Upper lobe of left lung (tissue), 6 donors: ENCODE data around the gene FNDC11. TPM values are rescaled to one million over a fixed set of nuclear protein-coding genes. Genes with fewer than 3 reads are reported as not detected.

Experiments
- ATAC-seq, 2 donors: fragments of 200-7000 bp; cut with Tn5 transposase; one replicate each; pipeline ENCODE4 v1.9.1; 2022; ENCODE audit warnings: mild to moderate bottlenecking in 2 of 2, moderate library complexity in 2 of 2; ENCODE audit not compliant: low FRiP score in 2 of 2
- DNase-seq, 2 donors: peaks; one replicate each; pipeline ENCODE4 v3.0.0-alpha.2; 2019 to 2020
- H3K27ac ChIP-seq, 4 donors: fragments of 200-600 bp; sonication (generic); one replicate each; pipeline ENCODE4 v1.5.1; 2016 to 2019
- H3K27me3 ChIP-seq, 4 donors: fragments of 200-600 bp; sonication (generic); one replicate each; pipeline ENCODE4 v1.5.1; 2017 to 2019
- H3K36me3 ChIP-seq, 4 donors: fragments of 200-600 bp; sonication (generic); one replicate each; pipeline ENCODE4 v1.5.1; 2016 to 2019
- H3K4me1 ChIP-seq, 4 donors: fragments of 200-600 bp; sonication (generic); one replicate each; pipeline ENCODE4 v1.5.1; 2018 to 2019
- H3K4me3 ChIP-seq, 4 donors: fragments of 200-600 bp; sonication (generic); one replicate each; pipeline ENCODE4 v1.5.1; 2017 to 2019; ENCODE audit warnings: mild to moderate bottlenecking in 2 of 4, moderate library complexity in 1 of 4
- H3K9me3 ChIP-seq, 4 donors: fragments of 200-600 bp; sonication (generic); one replicate each; pipeline ENCODE4 v1.5.1; 2018 to 2019
- CTCF ChIP-seq, 6 experiments: fragments of 450-650 bp in 4 of 6; fragments of 200-600 bp in 2 of 6; sonication (generic) in 2 of 6; IDR thresholded peaks; one replicate each; pipeline ENCODE4 v1.5.1; 2016 to 2019; ENCODE audit warnings: antibody characterized with exemption in 6 of 6
- EP300 ChIP-seq, 4 donors: sonication (generic); formaldehyde crosslinking; IDR thresholded peaks; one replicate each; pipeline ENCODE4 v1.5.1; 2017; ENCODE audit warnings: antibody characterized with exemption in 4 of 4, control low read depth in 2 of 4
- POLR2A ChIP-seq, 4 donors: fragments of 450-650 bp; IDR thresholded peaks; one replicate each; pipeline ENCODE4 v1.5.1; 2016 to 2017; ENCODE audit warnings: antibody characterized with exemption in 4 of 4, mild to moderate bottlenecking in 2 of 4
- POLR2AphosphoS5 ChIP-seq, 2 donors: sonication (generic); formaldehyde crosslinking; IDR thresholded peaks; one replicate each; pipeline ENCODE4 v1.5.1; 2017; ENCODE audit warnings: antibody characterized with exemption in 2 of 2
- WGBS, 2 donors: methylation state at CpG; one replicate each; pipeline ENCODE4 v1.1.5; 2017 to 2018; 5-methylcytosine and 5-hydroxymethylcytosine counted together
- total RNA-seq, 6 donors: library from RNA; depleted of rRNA in 4 of 6; stranded (reverse); fragments of >200 nt in 4 of 6; gene quantifications; one replicate each; pipeline versions ENCODE4 v1.1.0 to v1.2.1, GENCODE V29; 2016 to 2021
- donor health status: DM: no; HTN: no; CAD: no; lungs with moderate emphysema.
- donor health status: DM: no; HTN: yes; CAD: no; lungs with severe emphysema.

FNDC11 gene
- total RNA-seq, 6 donors from 2014 or later = 0.29 to 6.5 (median 1.4) TPM

- no peak overlapping the region for H3K4me3 ChIP-seq
- peaks cover 17 to 95% (median 71%) of the 10 kb centered on the region in 4 donors for H3K36me3 ChIP-seq
- H3K27me3 ChIP-seq = no peaks in the 10 kb centered on the region
- no peak for DNase-seq
- H3K9me3 ChIP-seq = no peaks in the 10 kb centered on the region
- WGBS, 2 donors = 91 to 98% methylated on average over 5 to 10 of the region's 10 CpGs
- peak in 1 of 2 donors; percentile 58 for ATAC-seq
- H3K4me1 ChIP-seq = no peaks in the 10 kb centered on the region
- no peak overlapping the region for H3K27ac ChIP-seq
- TF ChIP-seq EP300 (IDR thresholded peaks at IDR 0.05) (no peak), CTCF (IDR thresholded peaks at IDR 0.05) (no peak), POLR2A (IDR thresholded peaks at IDR 0.05) (no peak), POLR2AphosphoS5 (IDR thresholded peaks at IDR 0.05) (no peak)
These were observed 40.1 kb downstream of the FNDC11 start for GRCh38 chr20:63594043-63594561.

- Histone ChIP-seq H3K27ac (no peak overlapping the region), H3K36me3 (peaks cover 12 to 95% (median 60%) of the 10 kb centered on the region in 4 donors), H3K4me1 (no peaks in the 10 kb centered on the region), H3K27me3 (no peaks in the 10 kb centered on the region), H3K9me3 (no peaks in the 10 kb centered on the region), H3K4me3 (no peak overlapping the region)
- no peak for TF ChIP-seq EP300 (IDR thresholded peaks at IDR 0.05)
- TF ChIP-seq CTCF (IDR thresholded peaks at IDR 0.05) = no peak
- no peak for TF ChIP-seq POLR2A (IDR thresholded peaks at IDR 0.05)
- WGBS, 2 donors = 85 to 92% methylated on average over 11 to 28 of the region's 30 CpGs
- DNase-seq = no peak
- peak in 1 of 2 donors; percentile 23 for ATAC-seq
These were observed 41.6 kb downstream of the FNDC11 start for GRCh38 chr20:63595416-63596127.

GRCh38 chr20:63596423-63596822, 42.5 kb downstream of the FNDC11 start:
- no peak for ATAC-seq
- no peaks in the 10 kb centered on the region for H3K27me3 ChIP-seq
- TF ChIP-seq CTCF (IDR thresholded peaks at IDR 0.05) (no peak), EP300 (IDR thresholded peaks at IDR 0.05) (no peak), POLR2A (IDR thresholded peaks at IDR 0.05) (no peak), POLR2AphosphoS5 (IDR thresholded peaks at IDR 0.05) (no peak)
- no peak for DNase-seq
- WGBS, 2 donors = 83 to 94% methylated on average over 3 to 6 of the region's 6 CpGs
- no peaks in the 10 kb centered on the region for H3K9me3 ChIP-seq
- H3K4me1 ChIP-seq = no peaks in the 10 kb centered on the region
- no peak overlapping the region for H3K4me3 ChIP-seq
- H3K36me3 ChIP-seq = peaks cover 11 to 95% (median 59%) of the 10 kb centered on the region in 4 donors
- H3K27ac ChIP-seq = no peak overlapping the region

- Histone ChIP-seq H3K9me3 (no peaks in the 10 kb centered on the region), H3K27me3 (no peaks in the 10 kb centered on the region), H3K36me3 (peaks cover 7 to 95% (median 58%) of the 10 kb centered on the region in 4 donors), H3K4me1 (no peaks in the 10 kb centered on the region), H3K27ac (no peak overlapping the region), H3K4me3 (no peak overlapping the region)
- WGBS, 2 donors = 86 to 91% methylated on average over 21 to 23 of the region's 23 CpGs
- TF ChIP-seq POLR2A (IDR thresholded peaks at IDR 0.05) (no peak), CTCF (IDR thresholded peaks at IDR 0.05) (no peak), POLR2AphosphoS5 (IDR thresholded peaks at IDR 0.05) (no peak), EP300 (IDR thresholded peaks at IDR 0.05) (no peak)
- no peak for ATAC-seq
- no peak for DNase-seq
These were observed 43.9 kb downstream of the FNDC11 start for GRCh38 chr20:63597651-63598478.
